ENCODE data around the gene R3HDM2.

R3HDM2 gene

DNA sequence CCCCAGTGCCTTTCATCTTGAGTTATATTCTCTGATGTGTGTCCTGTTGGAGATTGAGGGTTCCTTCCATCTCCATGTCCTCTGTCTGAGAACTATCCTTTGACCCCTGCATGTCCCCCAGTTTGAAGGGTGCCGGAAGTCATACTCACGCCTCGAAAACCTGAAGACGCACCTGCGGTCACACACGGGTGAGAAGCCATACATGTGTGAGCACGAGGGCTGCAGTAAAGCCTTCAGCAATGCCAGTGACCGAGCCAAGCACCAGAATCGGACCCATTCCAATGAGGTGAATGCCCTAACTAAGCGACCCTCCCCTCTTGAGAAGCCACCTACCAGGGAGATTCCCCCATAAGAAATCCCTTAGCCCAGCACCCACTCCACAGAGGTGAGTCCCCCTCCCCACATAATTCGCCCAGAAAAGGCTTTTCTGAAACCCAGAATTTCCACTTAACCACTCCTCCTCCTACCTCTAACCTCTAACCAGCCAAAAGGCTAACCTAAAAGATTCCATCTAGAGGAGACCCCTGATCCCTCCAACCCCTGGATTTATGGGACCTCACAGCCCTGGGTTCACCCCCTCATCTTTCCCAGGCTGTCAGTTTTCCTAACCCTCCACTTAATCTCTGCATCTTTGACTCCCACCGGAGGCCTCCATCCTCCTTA is 36.5 kb upstream of the R3HDM2 start:
- no peak for DNase-seq (ENCODE audit: low read depth)
- TF ChIP-seq, protein P1, sequence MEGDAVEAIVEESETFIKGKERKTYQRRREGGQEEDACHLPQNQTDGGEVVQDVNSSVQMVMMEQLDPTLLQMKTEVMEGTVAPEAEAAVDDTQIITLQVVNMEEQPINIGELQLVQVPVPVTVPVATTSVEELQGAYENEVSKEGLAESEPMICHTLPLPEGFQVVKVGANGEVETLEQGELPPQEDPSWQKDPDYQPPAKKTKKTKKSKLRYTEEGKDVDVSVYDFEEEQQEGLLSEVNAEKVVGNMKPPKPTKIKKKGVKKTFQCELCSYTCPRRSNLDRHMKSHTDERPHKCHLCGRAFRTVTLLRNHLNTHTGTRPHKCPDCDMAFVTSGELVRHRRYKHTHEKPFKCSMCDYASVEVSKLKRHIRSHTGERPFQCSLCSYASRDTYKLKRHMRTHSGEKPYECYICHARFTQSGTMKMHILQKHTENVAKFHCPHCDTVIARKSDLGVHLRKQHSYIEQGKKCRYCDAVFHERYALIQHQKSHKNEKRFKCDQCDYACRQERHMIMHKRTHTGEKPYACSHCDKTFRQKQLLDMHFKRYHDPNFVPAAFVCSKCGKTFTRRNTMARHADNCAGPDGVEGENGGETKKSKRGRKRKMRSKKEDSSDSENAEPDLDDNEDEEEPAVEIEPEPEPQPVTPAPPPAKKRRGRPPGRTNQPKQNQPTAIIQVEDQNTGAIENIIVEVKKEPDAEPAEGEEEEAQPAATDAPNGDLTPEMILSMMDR (IDR thresholded peaks at IDR 0.05; ENCODE audit: control insufficient read depth, insufficient read depth, low read depth, low read length, missing control alignments), result no peak
- no peak overlapping the region for H3K4me3 ChIP-seq (ENCODE audit: control insufficient read depth, low read depth, low read length)

DNA sequence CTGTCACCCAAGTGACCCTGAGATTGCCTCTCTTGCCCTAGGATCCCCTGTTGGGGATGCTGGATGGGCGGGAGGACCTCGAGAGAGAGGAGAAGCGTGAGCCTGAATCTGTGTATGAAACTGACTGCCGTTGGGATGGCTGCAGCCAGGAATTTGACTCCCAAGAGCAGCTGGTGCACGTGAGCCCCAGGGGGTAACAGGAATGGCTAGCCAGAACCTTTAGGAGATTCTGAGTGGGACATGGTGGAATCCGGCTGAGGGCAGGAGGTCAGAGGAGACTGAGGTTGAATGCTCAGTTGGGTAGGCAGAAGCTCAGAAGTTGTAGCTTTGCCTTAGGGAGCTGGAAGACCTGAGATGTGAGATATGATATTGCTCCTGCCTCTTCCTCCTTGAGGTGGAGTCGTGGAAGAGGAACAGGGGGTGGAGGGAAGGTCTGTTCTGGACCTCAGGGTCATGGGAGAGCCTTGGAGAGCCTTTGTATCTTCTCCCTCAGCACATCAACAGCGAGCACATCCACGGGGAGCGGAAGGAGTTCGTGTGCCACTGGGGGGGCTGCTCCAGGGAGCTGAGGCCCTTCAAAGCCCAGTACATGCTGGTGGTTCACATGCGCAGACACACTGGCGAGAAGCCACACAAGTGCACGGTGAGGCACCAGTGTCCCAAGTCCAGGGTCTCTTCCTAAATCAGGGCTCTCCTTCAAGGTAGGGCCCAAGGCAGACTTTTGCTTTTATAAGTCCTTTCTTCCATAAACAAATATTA is 35.1 kb upstream of the R3HDM2 start:
- H3K4me3 ChIP-seq (ENCODE audit: control insufficient read depth, low read depth, low read length), result no peak overlapping the region
- TF ChIP-seq, protein P1 (IDR thresholded peaks at IDR 0.05; ENCODE audit: control insufficient read depth, insufficient read depth, low read depth, low read length, missing control alignments), result no peak
- DNase-seq (ENCODE audit: low read depth), result no peak

DNA sequence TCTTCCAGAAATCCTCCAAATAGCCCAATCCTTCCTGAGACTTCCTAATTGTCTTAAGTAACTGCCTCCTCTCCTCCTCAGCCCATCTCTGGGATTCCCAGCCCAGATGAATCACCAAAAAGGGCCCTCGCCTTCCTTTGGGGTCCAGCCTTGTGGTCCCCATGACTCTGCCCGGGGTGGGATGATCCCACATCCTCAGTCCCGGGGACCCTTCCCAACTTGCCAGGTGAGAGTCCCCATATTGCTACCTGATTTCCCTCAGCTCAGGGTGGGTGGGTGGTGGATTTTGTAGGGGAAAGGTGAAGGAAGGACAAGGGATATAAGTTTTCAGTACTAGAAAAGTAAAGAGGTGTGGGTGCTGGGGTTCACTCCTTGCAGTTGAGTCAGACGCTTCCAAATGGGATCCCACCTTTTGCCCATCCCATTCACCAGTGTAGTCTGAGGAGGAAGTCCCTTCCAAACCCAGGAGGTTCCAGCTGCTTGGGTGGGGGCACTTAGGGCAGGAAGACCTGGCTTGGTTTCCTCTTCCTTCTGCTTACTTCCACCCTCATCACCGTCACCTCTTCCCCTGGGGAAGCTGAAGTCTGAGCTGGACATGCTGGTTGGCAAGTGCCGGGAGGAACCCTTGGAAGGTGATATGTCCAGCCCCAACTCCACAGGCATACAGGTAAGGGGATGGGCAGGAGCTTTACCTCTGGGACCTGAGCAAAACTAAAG is 34.3 kb upstream of the R3HDM2 start:
- no peak for DNase-seq (ENCODE audit: low read depth)

DNA sequence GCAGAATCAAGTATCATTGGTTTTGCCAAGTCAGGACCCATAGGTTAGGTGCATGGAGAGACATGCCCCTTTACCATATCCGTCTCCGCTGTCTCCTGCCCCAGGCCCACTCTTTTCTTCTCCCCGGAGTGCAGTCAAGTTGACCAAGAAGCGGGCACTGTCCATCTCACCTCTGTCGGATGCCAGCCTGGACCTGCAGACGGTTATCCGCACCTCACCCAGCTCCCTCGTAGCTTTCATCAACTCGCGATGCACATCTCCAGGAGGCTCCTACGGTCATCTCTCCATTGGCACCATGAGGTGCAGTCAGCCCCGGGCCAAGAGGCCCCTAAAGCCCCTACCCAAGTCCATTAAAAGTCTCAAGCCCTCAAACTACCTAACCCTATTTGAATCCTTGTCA is 33.7 kb upstream of the R3HDM2 start:
- TF ChIP-seq, protein P1 (IDR thresholded peaks at IDR 0.05; ENCODE audit: control insufficient read depth, insufficient read depth, low read depth, low read length, missing control alignments), result no peak
- DNase-seq (ENCODE audit: low read depth), result no peak
- no peak overlapping the region for H3K4me3 ChIP-seq (ENCODE audit: control insufficient read depth, low read depth, low read length)

More for the DNA sequence above, 34.3 kb upstream of the R3HDM2 start:
- TF ChIP-seq, protein P1 (IDR thresholded peaks at IDR 0.05; ENCODE audit: control insufficient read depth, insufficient read depth, low read depth, low read length, missing control alignments), result no peak
- H3K4me3 ChIP-seq (ENCODE audit: control insufficient read depth, low read depth, low read length), result no peak overlapping the region

DNA sequence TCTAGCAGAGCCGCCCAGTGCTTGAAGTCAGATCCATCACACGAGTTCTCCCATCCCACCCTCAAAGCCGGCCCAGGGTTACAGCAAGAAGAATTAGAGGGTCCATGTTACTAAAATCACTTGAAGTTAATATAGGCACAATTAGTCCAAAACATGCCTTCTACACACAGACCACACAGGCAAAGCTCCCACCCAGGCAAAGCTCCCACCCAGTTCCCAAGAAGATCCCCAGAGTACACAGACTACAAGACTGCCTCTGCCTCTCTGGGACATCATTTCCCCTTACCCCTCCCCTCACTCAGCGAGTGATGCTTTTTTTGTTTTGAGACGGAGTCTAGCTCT is 32.0 kb upstream of the R3HDM2 start:
- H3K4me3 ChIP-seq (ENCODE audit: control insufficient read depth, low read depth, low read length), result no peak overlapping the region
- TF ChIP-seq, protein P1 (IDR thresholded peaks at IDR 0.05; ENCODE audit: control insufficient read depth, insufficient read depth, low read depth, low read length, missing control alignments), result no peak
- DNase-seq (ENCODE audit: low read depth), result no peak

DNA sequence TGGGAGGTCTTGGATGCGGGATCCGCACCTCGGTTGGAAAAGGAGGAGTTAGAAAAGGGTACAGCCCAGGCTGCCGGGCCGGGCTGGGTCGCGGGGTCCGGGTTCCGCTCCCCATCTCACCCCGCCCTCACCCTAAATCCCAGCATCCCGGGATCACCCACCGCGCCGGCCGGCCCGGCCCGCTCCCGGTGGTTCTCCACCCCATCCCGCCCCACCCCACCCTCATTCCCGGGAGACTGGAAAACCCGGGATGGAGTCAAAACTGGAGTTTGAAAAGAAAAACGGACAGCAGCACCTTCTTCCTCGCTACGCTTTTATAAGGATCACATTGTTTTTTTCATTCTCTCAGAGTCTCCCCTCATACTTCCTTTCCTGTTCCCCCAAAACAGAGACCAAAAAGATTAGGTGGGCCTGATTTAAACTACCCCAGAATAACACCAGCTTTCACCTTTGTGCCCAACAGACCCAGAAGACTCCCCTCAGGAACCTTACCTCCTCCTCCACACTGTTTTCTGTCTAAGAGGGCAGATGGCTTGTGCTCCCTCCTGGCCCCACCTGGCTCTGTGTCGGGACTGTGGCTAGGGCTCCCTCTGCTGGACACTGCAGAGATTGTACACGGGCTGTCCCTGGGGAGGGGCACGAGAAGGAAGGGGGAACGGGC is 31.5 kb upstream of the R3HDM2 start:
- H3K4me3 ChIP-seq (ENCODE audit: control insufficient read depth, low read depth, low read length), result peak overlapping the region; percentile 79
- TF ChIP-seq, protein P1 (IDR thresholded peaks at IDR 0.05; ENCODE audit: control insufficient read depth, insufficient read depth, low read depth, low read length, missing control alignments), result peak; percentile 97
- DNase-seq (ENCODE audit: low read depth), result no peak
